ENCODE results near the gene PRR3. TPM values are rescaled to one million over a fixed set of nuclear protein-coding genes. Genes with fewer than 3 reads are reported as not detected.

Gene PRR3
- total RNA-seq, 1 experiment from 2014 or later = 14.7 TPM

DNA sequence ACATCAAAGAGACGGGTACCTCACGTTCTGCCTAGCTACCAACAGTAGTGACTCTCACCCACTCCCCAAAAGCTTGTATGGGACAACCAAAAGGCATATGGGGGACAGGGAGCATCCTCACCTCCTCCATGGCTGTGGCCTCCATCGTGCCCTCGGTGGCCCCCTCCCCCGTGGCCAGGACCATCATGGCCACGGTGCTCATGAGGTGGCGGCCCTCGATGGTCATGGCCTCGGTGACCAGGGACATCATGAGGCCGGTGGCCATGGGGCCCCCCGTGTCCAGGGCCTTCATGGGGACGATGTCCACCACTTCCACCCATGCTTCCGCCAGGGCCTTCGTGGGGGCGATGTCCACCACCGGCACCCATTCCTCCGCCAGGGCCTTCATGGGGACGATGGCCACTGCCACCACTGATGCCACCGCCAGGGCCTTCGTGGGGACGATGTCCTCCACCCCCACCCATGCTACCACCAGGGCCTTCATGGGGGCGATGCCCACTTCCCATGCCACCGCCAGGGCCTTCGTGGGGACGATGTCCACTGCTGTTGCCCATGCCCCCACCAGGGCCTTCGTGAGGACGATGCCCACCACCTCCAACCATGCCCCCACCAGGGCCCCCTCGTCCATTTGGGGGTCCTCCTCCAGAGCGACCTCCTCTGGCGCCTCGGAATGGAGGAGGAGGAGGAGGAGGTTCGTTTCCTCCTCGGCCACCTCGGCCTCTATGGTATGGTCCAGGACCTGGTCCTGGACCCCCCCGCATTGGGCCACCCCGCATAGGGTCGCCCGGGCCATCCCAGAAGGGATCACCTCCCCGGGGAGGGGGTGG, 44.9 kb downstream of the PRR3 start:
- Histone ChIP-seq H3K27me3 (ENCODE audit: control insufficient read depth, insufficient read depth, low read length) (no peaks in the 10 kb centered on the region), H3K36me3 (replicated peaks; ENCODE audit: control insufficient read depth, insufficient read depth, low read length) (peaks cover 56% of the 10 kb centered on the region), H3K4me3 (ENCODE audit: insufficient read depth, low read depth, low read length) (no peak overlapping the region)
- no peak for DNase-seq

DNA sequence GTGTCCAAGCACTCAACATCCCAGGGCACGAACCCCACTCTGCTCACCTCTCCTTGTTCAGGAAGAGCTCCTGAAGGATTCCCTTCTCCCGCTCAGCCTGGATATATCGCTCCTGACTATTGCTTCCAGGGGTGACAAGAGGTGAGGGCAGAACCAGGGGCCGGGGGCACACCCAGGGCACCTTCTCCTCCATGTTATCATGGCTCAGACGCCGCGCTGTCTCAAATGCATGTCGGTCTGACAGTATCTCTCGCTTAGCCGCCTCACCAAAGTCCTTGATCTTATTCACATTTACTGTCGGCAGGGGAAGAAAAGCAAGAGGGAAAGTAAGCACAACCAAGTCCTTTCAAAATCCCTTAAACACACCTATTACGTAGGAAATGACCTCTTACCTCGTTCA, 46.9 kb downstream of the PRR3 start:
- DNase-seq = no peak
- Histone ChIP-seq H3K27me3 (ENCODE audit: control insufficient read depth, insufficient read depth, low read length) (no peaks in the 10 kb centered on the region), H3K4me3 (ENCODE audit: insufficient read depth, low read depth, low read length) (no peak overlapping the region), H3K36me3 (replicated peaks; ENCODE audit: control insufficient read depth, insufficient read depth, low read length) (peaks cover 68% of the 10 kb centered on the region)

DNA sequence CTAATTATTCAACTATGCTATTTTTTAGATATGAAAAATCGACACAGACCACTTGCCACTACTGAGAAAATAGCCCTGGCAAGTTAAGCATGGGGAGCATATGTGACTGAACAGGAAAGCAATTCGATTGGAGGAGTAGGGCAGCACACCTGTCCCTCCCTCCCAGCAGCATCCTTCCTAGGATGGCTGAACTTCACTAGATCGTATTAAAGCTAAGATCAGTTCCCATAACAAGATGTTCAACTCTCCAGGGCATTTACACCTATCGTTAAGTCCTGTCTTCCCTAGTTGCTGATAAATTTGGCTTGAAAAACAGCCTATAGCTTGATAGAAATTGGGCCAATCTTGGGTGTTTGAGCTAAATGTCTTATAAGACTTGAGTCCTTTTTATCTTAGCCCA, 53.0 kb downstream of the PRR3 start:
- no peak for DNase-seq
- Histone ChIP-seq H3K27me3 (ENCODE audit: control insufficient read depth, insufficient read depth, low read length) (no peaks in the 10 kb centered on the region), H3K4me3 (ENCODE audit: insufficient read depth, low read depth, low read length) (no peak overlapping the region), H3K36me3 (replicated peaks; ENCODE audit: control insufficient read depth, insufficient read depth, low read length) (peaks cover 42% of the 10 kb centered on the region)

DNA sequence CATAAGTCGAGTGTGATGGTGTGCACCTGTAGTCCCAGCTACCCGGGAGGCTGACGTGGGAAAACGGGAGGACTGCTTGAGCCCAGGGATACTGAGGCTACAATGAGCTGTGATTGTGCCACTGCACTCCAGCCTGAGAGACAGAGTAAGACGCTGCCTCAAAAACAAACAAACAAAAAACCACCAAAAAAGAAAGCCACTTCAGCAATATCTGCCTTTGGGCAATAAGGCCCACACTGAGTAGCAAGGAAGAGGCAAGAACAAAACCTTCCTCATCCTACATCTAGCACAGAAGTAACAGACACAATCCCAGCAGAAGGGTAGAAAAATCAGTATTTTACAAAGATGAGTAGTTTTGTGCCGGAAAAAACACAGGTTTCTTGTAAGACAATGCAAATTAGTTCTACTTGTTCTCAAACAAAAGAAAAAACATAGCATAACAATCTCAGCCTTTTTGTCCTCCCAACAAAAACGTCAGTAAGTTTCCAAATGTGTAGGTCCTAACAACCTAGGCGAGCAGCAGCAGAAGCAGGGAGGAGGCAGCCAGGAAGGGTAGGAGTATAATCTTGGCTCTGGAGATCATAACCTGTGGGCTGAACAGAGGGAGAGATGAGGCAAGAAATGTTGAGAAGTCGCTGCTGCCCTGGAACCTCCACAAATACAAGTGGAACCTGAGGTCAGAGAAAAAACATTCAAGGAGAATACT, 54.2 kb downstream of the PRR3 start:
- Histone ChIP-seq H3K27me3 (ENCODE audit: control insufficient read depth, insufficient read depth, low read length) (no peaks in the 10 kb centered on the region), H3K36me3 (replicated peaks; ENCODE audit: control insufficient read depth, insufficient read depth, low read length) (peaks cover 35% of the 10 kb centered on the region), H3K4me3 (ENCODE audit: insufficient read depth, low read depth, low read length) (no peak overlapping the region)
- no peak for DNase-seq

DNA sequence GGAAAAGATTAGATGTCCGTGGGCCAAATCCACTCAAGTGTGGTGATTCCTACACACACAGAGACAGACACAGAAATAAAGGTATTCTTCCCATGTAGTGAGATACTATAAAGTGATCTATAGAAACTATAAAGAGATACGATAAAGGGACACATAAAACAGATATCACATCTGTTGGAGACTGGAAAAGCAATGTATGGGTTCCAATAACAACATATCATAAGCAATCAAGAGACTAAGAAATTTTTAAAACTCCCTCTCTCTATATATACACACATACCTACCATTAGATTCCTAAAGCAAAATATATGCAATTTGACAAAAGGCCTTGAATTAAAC, 54.7 kb downstream of the PRR3 start:
- no peak for DNase-seq
- Histone ChIP-seq H3K27me3 (ENCODE audit: control insufficient read depth, insufficient read depth, low read length) (no peaks in the 10 kb centered on the region), H3K4me3 (ENCODE audit: insufficient read depth, low read depth, low read length) (no peak overlapping the region), H3K36me3 (replicated peaks; ENCODE audit: control insufficient read depth, insufficient read depth, low read length) (peaks cover 33% of the 10 kb centered on the region)

DNA sequence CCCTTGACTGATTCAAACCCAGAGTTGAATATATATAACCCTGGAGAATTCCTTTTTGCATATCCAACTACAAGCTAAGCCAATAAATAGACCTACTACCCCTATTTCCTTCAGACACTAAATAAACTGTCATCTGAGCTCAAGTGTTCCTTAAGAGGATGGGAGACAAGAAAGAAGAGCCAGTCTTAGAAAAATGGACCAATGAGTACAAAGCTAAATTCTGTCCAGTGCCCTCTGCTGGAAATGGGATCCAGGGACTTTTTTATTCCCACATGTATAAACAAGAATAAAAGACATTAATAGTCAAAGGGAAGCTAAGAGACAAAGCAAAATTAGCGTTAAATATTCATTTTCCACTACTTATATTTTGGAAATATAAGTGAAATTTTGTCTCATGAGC, 55.1 kb downstream of the PRR3 start:
- H3K36me3 ChIP-seq (replicated peaks; ENCODE audit: control insufficient read depth, insufficient read depth, low read length) = peaks cover 31% of the 10 kb centered on the region
- H3K4me3 ChIP-seq (ENCODE audit: insufficient read depth, low read depth, low read length) = no peak overlapping the region
- DNase-seq = no peak
- H3K27me3 ChIP-seq (ENCODE audit: control insufficient read depth, insufficient read depth, low read length) = no peaks in the 10 kb centered on the region

DNA sequence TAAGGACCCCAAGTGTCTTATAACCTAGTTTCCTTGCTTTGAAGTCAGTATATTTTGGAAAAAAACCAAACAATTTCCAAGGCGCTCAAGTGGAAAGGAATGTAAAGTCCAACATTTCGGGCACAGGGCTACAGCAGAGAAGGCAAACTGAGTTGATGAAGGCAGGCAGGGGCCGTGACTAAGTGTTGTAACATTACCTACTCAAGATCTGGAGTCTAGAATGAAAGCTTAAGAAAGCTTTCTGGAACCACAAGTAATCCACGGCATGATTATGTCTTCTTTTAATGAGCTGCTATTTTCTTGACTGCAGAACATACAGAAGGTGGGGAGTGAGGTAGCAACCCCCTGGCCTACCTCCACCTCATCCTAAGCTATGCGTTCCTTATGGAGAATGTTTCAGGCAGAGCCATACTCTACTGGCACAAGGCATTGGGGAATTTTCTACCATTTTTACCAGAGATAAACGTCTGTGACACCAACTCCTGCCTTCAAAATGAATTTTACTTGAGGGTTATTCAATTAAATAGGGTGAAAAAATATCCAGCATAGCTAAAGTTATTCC, 55.7 kb downstream of the PRR3 start:
- peaks cover 25% of the 10 kb centered on the region for H3K36me3 ChIP-seq (replicated peaks; ENCODE audit: control insufficient read depth, insufficient read depth, low read length)
- H3K4me3 ChIP-seq (ENCODE audit: insufficient read depth, low read depth, low read length) = no peak overlapping the region
- H3K27me3 ChIP-seq (ENCODE audit: control insufficient read depth, insufficient read depth, low read length) = no peaks in the 10 kb centered on the region
- no peak for DNase-seq

Other genes starting within 250 kb of the PRR3 start
- 12.2 and 13.9 TPM in 2 replicates for gene TRIM39, start 230.4 kb upstream of the PRR3 start, total RNA-seq (2014; rRNA removed; shearing (Covaris generic))
- gene RPP21, start 212.1 kb upstream of the PRR3 start, total RNA-seq (2014; rRNA removed; shearing (Covaris generic)) = 87.2 and 103 TPM in 2 replicates
- gene HLA-E, start 67.8 kb upstream of the PRR3 start, total RNA-seq (2014; rRNA removed; shearing (Covaris generic)) = 45.8 and 61.9 TPM in 2 replicates
- gene GNL1, start 806 bp upstream of the PRR3 start, total RNA-seq (2014; rRNA removed; shearing (Covaris generic)) = 59.0 and 78.4 TPM in 2 replicates
- gene ABCF1, start 14.1 kb downstream of the PRR3 start, total RNA-seq (2014; rRNA removed; shearing (Covaris generic)) = 52.1 and 55.7 TPM in 2 replicates
- gene PPP1R10, start 59.9 kb downstream of the PRR3 start, total RNA-seq (2014; rRNA removed; shearing (Covaris generic)) = 47.3 and 62.3 TPM in 2 replicates
- gene MRPS18B, start 60.5 kb downstream of the PRR3 start, total RNA-seq (2014; rRNA removed; shearing (Covaris generic)) = 112 and 121 TPM in 2 replicates
- gene ATAT1, start 69.6 kb downstream of the PRR3 start, total RNA-seq (2014; rRNA removed; shearing (Covaris generic)) = 11.7 and 13.1 TPM in 2 replicates
- 15.4 and 16.9 TPM in 2 replicates for gene C6orf136, start 89.8 kb downstream of the PRR3 start, total RNA-seq (2014; rRNA removed; shearing (Covaris generic))
- 39.2 and 45.3 TPM in 2 replicates for gene DHX16, start 115.7 kb downstream of the PRR3 start, total RNA-seq (2014; rRNA removed; shearing (Covaris generic))
- gene PPP1R18, start 129.3 kb downstream of the PRR3 start, total RNA-seq (2014; rRNA removed; shearing (Covaris generic)) = 48.2 and 55.7 TPM in 2 replicates
- gene NRM, start 133.7 kb downstream of the PRR3 start, total RNA-seq (2014; rRNA removed; shearing (Covaris generic)) = 20.7 and 23.8 TPM in 2 replicates
- 25.5 and 29.1 TPM in 2 replicates for gene MDC1, start 160.0 kb downstream of the PRR3 start, total RNA-seq (2014; rRNA removed; shearing (Covaris generic))
- 1,911 and 2,101 TPM in 2 replicates for gene TUBB, start 163.1 kb downstream of the PRR3 start, total RNA-seq (2014; rRNA removed; shearing (Covaris generic))
- gene FLOT1, start 185.4 kb downstream of the PRR3 start, total RNA-seq (2014; rRNA removed; shearing (Covaris generic)) = 140 and 152 TPM in 2 replicates
- 116 and 141 TPM in 2 replicates for gene IER3, start 187.3 kb downstream of the PRR3 start, total RNA-seq (2014; rRNA removed; shearing (Covaris generic))